ENCODE results near the gene BLVRA. TPM values are rescaled to one million over a fixed set of nuclear protein-coding genes. Genes with fewer than 3 reads are reported as not detected.
"Not testable (repeated sequence)": the region's sequence is repeated elsewhere in the genome, so short reads cannot be mapped to it uniquely, and the experiment has no call there.

Gene BLVRA
- total RNA-seq (2014; rRNA removed) (27.6 and 33.9 TPM in 2 replicates), Bru-seq, nascent RNA (percentile 77 among the genes with signal in this experiment), BruChase-seq, experiment 1, labeled RNA remaining after a 6-hour chase (percentile 70 among the genes with signal in this experiment), BruChase-seq, experiment 2, labeled RNA remaining after a 2-hour chase (percentile 69 among the genes with signal in this experiment)
- long read RNA-seq, transcript BLVRA-201 (8 exons, 1,071 nt): major isoform, 137 of 187 reads
- long read RNA-seq, transcript BLVRA-202 (9 exons, 1,161 nt): minor isoform, 9 of 187 reads
- long read RNA-seq, partial matches to known transcripts: 31 of 187 reads
- long read RNA-seq, other reads (novel, unspliced or antisense): 10 of 187 reads

- H3K9ac ChIP-seq (ENCODE audit: low read length): peak within 1 kb of the TSS; percentile 72
- TF ChIP-seq EZH2phosphoT487 (IDR thresholded peaks at IDR 0.05; ENCODE audit: borderline replicate concordance, low read length): no peak
- TF ChIP-seq CTCF (conservative IDR thresholded peaks at IDR 0.05; ENCODE audit: low read depth, low read length): no peak
- no peak for TF ChIP-seq EZH2 (IDR thresholded peaks at IDR 0.05; ENCODE audit: low read length, unreplicated experiment)
- ChIA-PET POLR2A (ENCODE audit: unreplicated experiment) (interaction anchor here (0.6 to 1.0 kb wide), 4 partner anchors 8 to 583 kb away, joined by 3 to 9 read pairs (median 3); no protein-coding TSS in a partner anchor), CTCF (interaction anchor here (0.6 kb wide), 1 partner anchor 175 kb away, joined by 6 read pairs; the partner anchor contains the start of gene STK17A)
- H2AFZ ChIP-seq (ENCODE audit: low read length): peak within 1 kb of the TSS; percentile 89
- peak within 1 kb of the TSS; percentile 89 for H3K4me2 ChIP-seq (ENCODE audit: low read length)
- ATAC-seq: peak; percentile 66
- no peaks in the 10 kb centered on the region for H3F3A ChIP-seq (ENCODE audit: low read length, unreplicated experiment)
- no peaks in the 10 kb centered on the region for H3K36me3 ChIP-seq (ENCODE audit: low read depth, low read length)
- peaks cover 18% of the 10 kb centered on the region for H3K79me2 ChIP-seq (ENCODE audit: low read length)
- H3K4me1 ChIP-seq (ENCODE audit: insufficient read depth, low read length): peaks cover 42% of the 10 kb centered on the region
- H3K4me3 ChIP-seq (ENCODE audit: low read length): peak within 1 kb of the TSS; percentile 83
- H3K9me3 ChIP-seq (ENCODE audit: low read length): no peaks in the 10 kb centered on the region
- H3K9me2 ChIP-seq (replicated peaks; ENCODE audit: low read length): no peaks in the 10 kb centered on the region
- BruUV-seq (replicated peaks): TSS peak; percentile 77
- DNase-seq: peak; percentile 44
- no peak within 1 kb of the TSS for H3K27ac ChIP-seq (ENCODE audit: low read length)
- intact Hi-C loops (cut with micrococcal nuclease): no loop called here
- no peaks in the 10 kb centered on the region for H3K27me3 ChIP-seq (ENCODE audit: low read length)
- H4K20me1 ChIP-seq (ENCODE audit: low read length): no peaks in the 10 kb centered on the region
These were observed at the start of gene BLVRA for GRCh38 chr7:43758029-43758821. TSS of gene BLVRA (plus strand) at chr7:43758680. CDS start at chr7:43771159, 12,479 bp downstream.

GRCh38 chr7:43711503-43711902 is 47.0 kb upstream of the BLVRA start:
- Histone ChIP-seq H3F3A (ENCODE audit: low read length, unreplicated experiment) (no peaks in the 10 kb centered on the region), H3K4me1 (ENCODE audit: insufficient read depth, low read length) (no peaks in the 10 kb centered on the region), H3K27me3 (ENCODE audit: low read length) (no peaks in the 10 kb centered on the region), H4K20me1 (ENCODE audit: low read length) (0 out of 2 replicates have a peak, but pooled peaks cover 3% of the 10 kb centered on the region), H2AFZ (ENCODE audit: low read length) (no peak overlapping the region), H3K4me2 (ENCODE audit: low read length) (no peak overlapping the region), H3K9me2 (replicated peaks; ENCODE audit: low read length) (no peaks in the 10 kb centered on the region), H3K9me3 (ENCODE audit: low read length) (no peaks in the 10 kb centered on the region), H3K27ac (ENCODE audit: low read length) (no peak overlapping the region), H3K36me3 (ENCODE audit: low read depth, low read length) (peaks cover 2% of the 10 kb centered on the region; the same call in 1 of the 2 replicates), H3K9ac (ENCODE audit: low read length) (no peak overlapping the region), H3K79me2 (ENCODE audit: low read length) (peaks cover 89% of the 10 kb centered on the region), H3K4me3 (ENCODE audit: low read length) (no peak overlapping the region)
- DNase-seq (no peak), ATAC-seq (no peak)
- ChIA-PET POLR2A (ENCODE audit: unreplicated experiment) (no interaction called here), CTCF (no interaction called here)
- intact Hi-C loops (cut with micrococcal nuclease): no loop called here
- TF ChIP-seq EZH2phosphoT487 (IDR thresholded peaks at IDR 0.05; ENCODE audit: borderline replicate concordance, low read length) (no peak), CTCF (conservative IDR thresholded peaks at IDR 0.05; ENCODE audit: low read depth, low read length) (no peak), EZH2 (IDR thresholded peaks at IDR 0.05; ENCODE audit: low read length, unreplicated experiment) (no peak)
- BruUV-seq (replicated peaks): no TSS peak

GRCh38 chr7:43715966-43716365 is 42.5 kb upstream of the BLVRA start:
- H3K4me2 ChIP-seq (ENCODE audit: low read length); H3K9me2 ChIP-seq (replicated peaks; ENCODE audit: low read length); POLR2A ChIA-PET (ENCODE audit: unreplicated experiment); intact Hi-C loops (cut with micrococcal nuclease); BruUV-seq (replicated peaks); ATAC-seq; H3K4me3 ChIP-seq (ENCODE audit: low read length); H2AFZ ChIP-seq (ENCODE audit: low read length); H3F3A ChIP-seq (ENCODE audit: low read length, unreplicated experiment); DNase-seq; H3K4me1 ChIP-seq (ENCODE audit: insufficient read depth, low read length); CTCF ChIA-PET; H3K27me3 ChIP-seq (ENCODE audit: low read length); H4K20me1 ChIP-seq (ENCODE audit: low read length); H3K27ac ChIP-seq (ENCODE audit: low read length); H3K9ac ChIP-seq (ENCODE audit: low read length); H3K9me3 ChIP-seq (ENCODE audit: low read length): not testable (repeated sequence)
- Histone ChIP-seq H3K79me2 (ENCODE audit: low read length) (peaks cover 92% of the 10 kb centered on the region), H3K36me3 (ENCODE audit: low read depth, low read length) (peaks cover 11% of the 10 kb centered on the region; the same call in 1 of the 2 replicates)
